CD4-positive, CD25-positive, alpha-beta regulatory T cell (primary cell): Measurements from ENCODE around the gene SMAD1. TPM values are rescaled to one million over a fixed set of nuclear protein-coding genes. Genes with fewer than 3 reads are reported as not detected.

Experiments
- polyA plus RNA-seq, 4 donors: library from polyadenylated mRNA; unstranded; fragments of 300-500 nt; fragmentation: Illumina TruSeq; gene quantifications; one replicate each; pipeline ENCODE4 v1.2.3, GENCODE V29; 2021
- total RNA-seq: library from RNA; stranded (reverse); gene quantifications from one replicate; pipeline ENCODE4 v1.2.3, GENCODE V29; 2022

Gene SMAD1
- total and polyA plus RNA-seq, 5 donors from 2014 or later, result 1.2 to 7.2 (median 3.7) TPM

Other genes starting within 250 kb of the SMAD1 start
- gene MMAA, start 137.5 kb downstream of the SMAD1 start, total RNA-seq, result 14.7 TPM
- 10 to 100 TPM in 3 of 4 donors, 1 to 10 TPM in 1; 9.7 to 18.7 (median 13.6) TPM for gene MMAA, start 137.5 kb downstream of the SMAD1 start, polyA plus RNA-seq
- not detected for gene C4orf51, start 198.3 kb downstream of the SMAD1 start, total RNA-seq
- not detected for gene C4orf51, start 198.3 kb downstream of the SMAD1 start, polyA plus RNA-seq